ENCODE measurements around the gene LCE2C. TPM values are rescaled to one million over a fixed set of nuclear protein-coding genes. Genes with fewer than 3 reads are reported as not detected.
A peak's percentile ranks its signal among the peaks of the same experiment; 100 is the strongest.
"Not testable (repeated sequence)": the region's sequence is repeated elsewhere in the genome, so short reads cannot be mapped to it uniquely, and the experiment has no call there.

The LCE2C gene
- not detected for polyA plus RNA-seq (ENCODE audit: insufficient read length in 10 of 10)
- long read RNA-seq, donor 1, result 0 reads
- long read RNA-seq, donor 2, result 0 reads
- long read RNA-seq, donor 3, result 0 reads
- long read RNA-seq, donor 4, result 0 reads
- long read RNA-seq, donor 5, result 0 reads
- long read RNA-seq, donor 6, result 0 reads
- long read RNA-seq, donor 7, result 0 reads
- long read RNA-seq, donor 8, result 0 reads
- long read RNA-seq, donor 9, result 0 reads

GRCh38 chr1:152674983-152675382, at the start of gene LCE2C:
Gene LCE2C (plus strand): TSS chr1:152675279. CDS start chr1:152676016, 737 bp downstream.
- DNase-seq, result not testable (repeated sequence)

- no peak for DNase-seq
Measured at GRCh38 chr1:152626744-152627143, 48.3 kb upstream of the LCE2C start.

GRCh38 chr1:152630596-152630995, 44.5 kb upstream of the LCE2C start:
- no peak for DNase-seq

GRCh38 chr1:152640351-152640750, 34.7 kb upstream of the LCE2C start:
- DNase-seq, result no peak

GRCh38 chr1:152643945-152644344, 31.1 kb upstream of the LCE2C start:
- DNase-seq, result no peak

GRCh38 chr1:152645146-152645545, 29.9 kb upstream of the LCE2C start:
- no peak for DNase-seq

GRCh38 chr1:152646656-152647055, 28.4 kb upstream of the LCE2C start:
- no peak for DNase-seq

- DNase-seq, result peak; percentile 28 to 40 (median 37)
Measured at GRCh38 chr1:152654110-152654509, 21.0 kb upstream of the LCE2C start.

- DNase-seq, result no peak
Measured at GRCh38 chr1:152656459-152656858, 18.6 kb upstream of the LCE2C start.

- no peak for DNase-seq
Measured at GRCh38 chr1:152657677-152658076, 17.4 kb upstream of the LCE2C start.

GRCh38 chr1:152658649-152659048, 16.4 kb upstream of the LCE2C start:
- DNase-seq, result no peak

- no peak for DNase-seq
Measured at GRCh38 chr1:152663098-152663497, 12.0 kb upstream of the LCE2C start, which contains the start of gene LCE2D. Gene LCE2D (plus strand): TSS chr1:152663380. CDS start chr1:152664106, 726 bp downstream.

- DNase-seq, result not testable (repeated sequence)
Measured at GRCh38 chr1:152666171-152666570, 8.9 kb upstream of the LCE2C start.

- DNase-seq, result no peak
Measured at GRCh38 chr1:152667648-152668047, 7.4 kb upstream of the LCE2C start.

- DNase-seq, result no peak
Measured at GRCh38 chr1:152673016-152673415, 2.1 kb upstream of the LCE2C start.

GRCh38 chr1:152679459-152679858, 4.4 kb downstream of the LCE2C start:
- peak; percentile 3 to 22 (median 20) for DNase-seq

GRCh38 chr1:152681616-152682015, 6.5 kb downstream of the LCE2C start:
- no peak for DNase-seq

- no peak for DNase-seq
Measured at GRCh38 chr1:152683846-152684245, 8.8 kb downstream of the LCE2C start.

- DNase-seq, result not testable (repeated sequence)
Measured at GRCh38 chr1:152685823-152686222, 10.7 kb downstream of the LCE2C start, which contains the start of gene LCE2B. Gene LCE2B (plus strand): TSS chr1:152686123. CDS start chr1:152686844, 721 bp downstream.

GRCh38 chr1:152697701-152698600, 22.9 kb downstream of the LCE2C start, which contains the start of gene LCE2A:
Gene LCE2A (plus strand): TSS chr1:152698345. CDS start chr1:152698902, 557 bp downstream.
- no peak for DNase-seq

- no peak for DNase-seq
Measured at GRCh38 chr1:152699746-152700145, 24.7 kb downstream of the LCE2C start.

- no peak for DNase-seq
Measured at GRCh38 chr1:152707860-152708259, 32.8 kb downstream of the LCE2C start, which contains the start of gene LCE4A. Gene LCE4A (plus strand): TSS chr1:152708160. CDS start chr1:152709076, 916 bp downstream.

- DNase-seq, result no peak
Measured at GRCh38 chr1:152718238-152718637, 43.2 kb downstream of the LCE2C start.
